ENCODE measurements around the gene GUCD1. TPM values are rescaled to one million over a fixed set of nuclear protein-coding genes. Genes with fewer than 3 reads are reported as not detected.

GUCD1 gene
- total and polyA plus RNA-seq, 2 of the 13 experiments (the other 11 are each of a cell fraction or from before 2014, with no cell fraction given): 128 to 245 TPM

GRCh38 chr22:24501301-24502005 lies 53.5 kb downstream of the GUCD1 start (continued):
- TF ChIP-seq NR2F6 (IDR thresholded peaks at IDR 0.05) (no peak; the same call in 1 of the 2 replicates), NR2F6 (CRISPR knock-in tag; IDR thresholded peaks at IDR 0.05) (peak; percentile 50; the same call in 1 of the 2 replicates), PITX1 (CRISPR knock-in tag; IDR thresholded peaks at IDR 0.05) (peak; percentile 74; the same call in 1 of the 2 replicates), ZFP91 (CRISPR knock-in tag; IDR thresholded peaks at IDR 0.05; ENCODE audit: borderline replicate concordance) (peak; percentile 49; the same call in 1 of the 2 replicates), NFKB2 (CRISPR knock-in tag; IDR thresholded peaks at IDR 0.05; ENCODE audit: borderline replicate concordance) (peak; percentile 24; the same call in 1 of the 2 replicates), TFDP2 (CRISPR knock-in tag; IDR thresholded peaks at IDR 0.05) (peak; percentile 49; the same call in 1 of the 2 replicates), RCOR2 (CRISPR knock-in tag; IDR thresholded peaks at IDR 0.05) (0 out of 2 replicates have a peak, but pooled peaks have one; percentile 15), SALL1 (CRISPR knock-in tag; IDR thresholded peaks at IDR 0.05) (peak; percentile 70), TCF7 (IDR thresholded peaks at IDR 0.05; ENCODE audit: low read depth) (0 out of 2 replicates have a peak, but pooled peaks have one; percentile 7), ZNF687 (CRISPR knock-in tag; IDR thresholded peaks at IDR 0.05) (peak; percentile 78), ZNF674 (CRISPR knock-in tag; IDR thresholded peaks at IDR 0.05; ENCODE audit: low read depth) (no peak), SOX5 (CRISPR knock-in tag; IDR thresholded peaks at IDR 0.05; ENCODE audit: borderline replicate concordance) (peak; percentile 54; the same call in 1 of the 2 replicates), PHF21A (CRISPR knock-in tag; IDR thresholded peaks at IDR 0.05) (peak; percentile 49; the same call in 1 of the 2 replicates), FOXO1 (CRISPR knock-in tag; IDR thresholded peaks at IDR 0.05) (0 out of 2 replicates have a peak, but pooled peaks have one; percentile 9), ZBTB3 (CRISPR knock-in tag; IDR thresholded peaks at IDR 0.05; ENCODE audit: borderline replicate concordance, low read depth) (no peak), ATF2 (CRISPR knock-in tag; IDR thresholded peaks at IDR 0.05) (0 out of 2 replicates have a peak, but pooled peaks have one; percentile 45), FIP1L1 (IDR thresholded peaks at IDR 0.05; ENCODE audit: borderline replicate concordance, insufficient read depth, low read depth, low read length) (no peak), NFYC (CRISPR knock-in tag; IDR thresholded peaks at IDR 0.05) (no peak), HBP1 (CRISPR knock-in tag; IDR thresholded peaks at IDR 0.05; ENCODE audit: low read depth) (no peak), RARA (CRISPR knock-in tag; IDR thresholded peaks at IDR 0.05) (peak; percentile 31; the same call in 1 of the 2 replicates)
